IMR-90 (cell line): ENCODE measurements around the gene HBZ. TPM values are rescaled to one million over a fixed set of nuclear protein-coding genes. Genes with fewer than 3 reads are reported as not detected.

Experiments
- ATAC-seq: fragments of 200-7000 bp; cut with Tn5 transposase; 2 replicates; pipeline ENCODE4 v1.9.1; 2020; ENCODE audit warnings: low read depth, mild to moderate bottlenecking, moderate library complexity
- BruUV-seq: library from RNA; stranded (reverse); fragments of 400-500 nt; replicated peaks from 2 replicates; lab custom pipeline; 2021; lab: Mats Ljungman, UMichigan
- CTCF ChIA-PET: fragments of 300-600 bp; formaldehyde crosslinking; extraction: SDS; loops from one replicate; lab custom pipeline; 2021; ENCODE audit warnings: antibody characterized with exemption; lab: Yijun Ruan, JAX
- POLR2A ChIA-PET: fragments of 300-600 bp; sonication (Branson Sonifier 250); formaldehyde crosslinking; loops from one replicate; lab custom pipeline; 2022; ENCODE audit warnings: antibody characterized with exemption; ENCODE audit not compliant: unreplicated experiment; lab: Charles Lee
- DNase-seq: peaks from one replicate; pipeline ENCODE4 v3.0.0; 2013
- H2AFZ ChIP-seq: replicated peaks from 2 replicates; pipeline ENCODE3; 2013; ENCODE audit warnings: low read length, mild to moderate bottlenecking; ENCODE audit not compliant: poor library complexity
- H2AK5ac ChIP-seq: 2 replicates; pipeline ENCODE4 v1.6.1; 2013; ENCODE audit warnings: low read depth, low read length, inconsistent platforms
- H2AK9ac ChIP-seq: replicated peaks from 2 replicates; pipeline ENCODE3; 2013; ENCODE audit warnings: mild to moderate bottlenecking, low read depth, low read length, moderate library complexity; ENCODE audit not compliant: poor library complexity
- H2BK120ac ChIP-seq: 2 replicates; pipeline ENCODE4 v1.6.1; 2013; ENCODE audit warnings: low read depth, low read length, inconsistent platforms
- H2BK15ac ChIP-seq: 3 replicates; pipeline ENCODE4 v1.6.1; 2013; ENCODE audit warnings: low read depth, low read length, inconsistent platforms
- H2BK20ac ChIP-seq: 2 replicates; pipeline ENCODE4 v1.6.1; 2013; ENCODE audit warnings: low read depth, mild to moderate bottlenecking, inconsistent platforms, low read length, moderate library complexity
- H2BK5ac ChIP-seq: 2 replicates; pipeline ENCODE4 v1.6.1; 2013; ENCODE audit warnings: mild to moderate bottlenecking, low read depth, low read length, inconsistent platforms; ENCODE audit not compliant: poor library complexity, severe bottlenecking
- H3K14ac ChIP-seq: replicated peaks from 2 replicates; pipeline ENCODE4 v1.6.1; 2013; ENCODE audit warnings: low read depth, low read length, inconsistent platforms
- H3K18ac ChIP-seq: 2 replicates; pipeline ENCODE4 v1.6.1; 2013; ENCODE audit warnings: low read depth, low read length, control low read depth
- H3K23ac ChIP-seq: 2 replicates; pipeline ENCODE4 v1.6.1; 2013; ENCODE audit warnings: low read depth, low read length, inconsistent platforms
- H3K27ac ChIP-seq: 2 replicates; pipeline ENCODE4 v1.5.1; 2013; ENCODE audit warnings: mild to moderate bottlenecking, control low read depth, low read length; ENCODE audit not compliant: insufficient read depth
- H3K27me3 ChIP-seq: 2 replicates; pipeline ENCODE4 v1.6.1; 2013; ENCODE audit warnings: low read length; ENCODE audit not compliant: control insufficient read depth, insufficient read depth
- H3K36me3 ChIP-seq: 2 replicates; pipeline ENCODE4 v1.6.1; 2013; ENCODE audit warnings: low read length, mixed read lengths; ENCODE audit not compliant: control insufficient read depth, insufficient read depth
- H3K4ac ChIP-seq: 2 replicates; pipeline ENCODE4 v1.6.1; 2013; ENCODE audit warnings: low read depth, low read length, inconsistent platforms
- H3K4me1 ChIP-seq: 2 replicates; pipeline ENCODE4 v1.6.1; 2013; ENCODE audit warnings: low read length, mixed read lengths; ENCODE audit not compliant: control insufficient read depth, insufficient read depth
- H3K4me2 ChIP-seq: 2 replicates; pipeline ENCODE4 v1.6.1; 2013; ENCODE audit warnings: low read depth, mild to moderate bottlenecking, control low read depth, low read length, moderate library complexity
- H3K4me3 ChIP-seq: 2 replicates; pipeline ENCODE4 v1.5.1; 2013; ENCODE audit warnings: low read depth, mild to moderate bottlenecking, control low read depth, low read length, moderate library complexity; ENCODE audit not compliant: insufficient read depth
- H3K56ac ChIP-seq: 2 replicates; pipeline ENCODE4 v1.6.1; 2013; ENCODE audit warnings: low read length, inconsistent platforms; ENCODE audit not compliant: insufficient read depth; ENCODE audit errors: extremely low read depth
- H3K79me1 ChIP-seq, 2 experiments: 2 replicates each; pipeline ENCODE4 v1.6.1; 2013; ENCODE audit warnings: low read length in 2 of 2, inconsistent platforms in 1 of 2, low read depth in 1 of 2
- H3K9ac ChIP-seq: 2 replicates; pipeline ENCODE4 v1.6.1; 2013; ENCODE audit warnings: low read depth, low read length, control low read depth
- H3K9me1 ChIP-seq: 2 replicates; pipeline ENCODE4 v1.6.1; 2013; ENCODE audit warnings: low read length, inconsistent platforms; ENCODE audit not compliant: insufficient read depth
- H3K9me3 ChIP-seq: 2 replicates; pipeline ENCODE4 v1.6.1; 2013; ENCODE audit warnings: low read length; ENCODE audit not compliant: control insufficient read depth, insufficient read depth
- H4K20me1 ChIP-seq: 2 replicates; pipeline ENCODE4 v1.6.1; 2013; ENCODE audit warnings: low read length, inconsistent platforms; ENCODE audit not compliant: insufficient read depth
- H4K5ac ChIP-seq: 2 replicates; pipeline ENCODE4 v1.6.1; 2013; ENCODE audit warnings: mild to moderate bottlenecking, low read depth, low read length, control low read depth
- H4K8ac ChIP-seq, 2 experiments: 2 replicates each; pipeline ENCODE4 v1.6.1; 2013; ENCODE audit warnings: low read depth in 2 of 2, low read length in 2 of 2, control low read depth in 1 of 2, inconsistent platforms in 1 of 2
- H4K91ac ChIP-seq: 2 replicates; pipeline ENCODE4 v1.6.1; 2013; ENCODE audit warnings: low read depth, low read length, inconsistent platforms; ENCODE audit not compliant: insufficient read depth
- MXI1 ChIP-seq: IDR thresholded peaks from 2 replicates; pipeline ENCODE4 v1.6.1; 2012; ENCODE audit warnings: low read depth, mild to moderate bottlenecking, low read length, moderate library complexity, borderline replicate concordance
- NFE2L2 ChIP-seq: fragments of 150-350 bp; IDR thresholded peaks from 2 replicates; pipeline ENCODE4 v1.6.1; 2016; ENCODE audit warnings: low read depth, mild to moderate bottlenecking, low read length
- WGBS, 2 experiments: methylation state at CpG; one replicate each; pipeline versions ENCODE4 v1.1.5 to v1.1.7; 2013; ENCODE audit warnings: missing lambda C conversion rate in 2 of 2; ENCODE audit not compliant: insufficient read length in 1 of 2; ENCODE audit errors: extremely low coverage in 2 of 2; 5-methylcytosine and 5-hydroxymethylcytosine counted together
- dilution Hi-C: fragments of 300-500 bp; cut with HindIII; formaldehyde crosslinking; loops from one replicate; pipeline ENCODE4 v1.14.3; 2018; ENCODE audit warnings: low sequenced_read_pairs; ENCODE audit not compliant: unreplicated experiment
- in situ Hi-C: fragments of 300-500 bp; cut with MboI; formaldehyde crosslinking; loops from 3 replicates; pipeline ENCODE4 v1.14.3; 2019; ENCODE audit warnings: low sequenced_read_pairs, inconsistent platforms, mixed read lengths
- intact Hi-C: fragments of 100-400 bp; cut with micrococcal nuclease; formaldehyde crosslinking; loops from 2 replicates; pipeline ENCODE4 v1.10.0; 2022
- polyA plus RNA-seq, 3 experiments: library from polyadenylated mRNA; depleted of rRNA; stranded (reverse); fragments of >200 nt; gene quantifications; 2 replicates each; pipeline ENCODE4 v1.2.3, GENCODE V29; 2012; ENCODE audit warnings: low replicate concordance in 1 of 3
- total RNA-seq: library from RNA; depleted of rRNA; stranded (reverse); fragments of >200 nt; gene quantifications from 2 replicates; pipeline ENCODE4 v1.2.3, GENCODE V29; 2012

Gene HBZ
- total and polyA plus RNA-seq, 2 of the 4 experiments (the other 2 are of a cell fraction) = not detected

DNA sequence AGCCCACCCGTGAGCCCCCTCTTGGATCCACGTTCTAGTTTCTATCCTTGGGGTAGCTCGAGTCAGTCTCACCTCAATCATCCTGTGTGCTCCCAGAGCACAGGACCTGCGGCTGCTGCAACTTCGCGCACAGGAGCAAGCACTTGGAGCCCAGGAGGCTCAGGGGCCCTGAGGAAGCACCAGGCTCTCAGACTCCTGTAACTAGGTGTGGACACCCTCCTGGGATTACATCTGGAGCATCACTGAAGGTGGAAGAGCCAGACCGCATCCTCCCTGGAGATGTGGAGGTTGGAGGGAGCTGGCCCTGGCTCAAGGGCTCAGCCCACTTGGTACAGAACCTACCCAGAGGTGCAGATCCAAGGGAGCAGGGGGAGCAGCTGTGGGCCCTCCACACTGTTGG is 30.6 kb downstream of the HBZ start:
- WGBS, 2 experiments = 83% methylated on average over 3 of the region's 7 CpGs; no CpG with 5 or more reads in 1 of the 2 experiments
- Histone ChIP-seq H4K8ac (no peak overlapping the region), H3K36me3 (peaks cover 16% of the 10 kb centered on the region), H3K4me3 (no peak overlapping the region), H3K4me1 (peaks cover 5% of the 10 kb centered on the region; the same call in 1 of the 2 replicates), H2AK5ac (no peak overlapping the region), H3K4ac (no peak overlapping the region), H3K14ac (no peak overlapping the region), H3K9me3 (no peaks in the 10 kb centered on the region), H3K56ac (no peak overlapping the region), H3K9ac (no peak overlapping the region), H4K5ac (no peak overlapping the region), H3K9me1 (no peaks in the 10 kb centered on the region), H2AFZ (no peak overlapping the region), H2BK15ac (no peak overlapping the region), H3K18ac (no peak overlapping the region), H2AK9ac (no peak overlapping the region), H4K91ac (no peak overlapping the region), H2BK20ac (no peak overlapping the region), H2BK5ac (no peak overlapping the region), H4K20me1 (peaks cover 18% of the 10 kb centered on the region), H3K4me2 (no peak overlapping the region), H3K79me1 (0 out of 4 replicates have a peak, but pooled peaks cover 0 to 8% of the 10 kb centered on the region in 2 experiments), H3K27ac (no peak overlapping the region), H3K27me3 (peaks cover 16% of the 10 kb centered on the region), H2BK120ac (no peak overlapping the region), H3K23ac (no peak overlapping the region)
- intact Hi-C loops (loop anchor here (5.0 kb wide), 1 partner anchor 46 kb away; the partner anchor contains the start of gene NPRL3), dilution Hi-C loops (no loop called here), in situ Hi-C loops (loop anchor here (5.0 kb wide), 1 partner anchor 76 kb away; no protein-coding TSS in a partner anchor)
- no peak for TF ChIP-seq NFE2L2
- no peak for TF ChIP-seq MXI1
- ChIA-PET CTCF (no interaction called here), POLR2A (no interaction called here)
- DNase-seq = no peak
- BruUV-seq = no TSS peak
- no peak for ATAC-seq
